GM21526 (cell line): ENCODE results near the gene DHRS7B.
"Not testable (repeated sequence)": the region's sequence is repeated elsewhere in the genome, so short reads cannot be mapped to it uniquely, and the experiment has no call there.

Source experiments
- ATAC-seq: cut with Tn5 transposase; IDR thresholded peaks from one replicate; pipeline ENCODE4 v1.9.1; 2021; ENCODE audit warnings: moderate library complexity; ENCODE audit not compliant: unreplicated experiment, low FRiP score

Gene DHRS7B

GRCh38 chr17:21174713-21175112 is 47.9 kb downstream of the DHRS7B start:
- no peak for ATAC-seq

GRCh38 chr17:21176773-21177395 is 50.1 kb downstream of the DHRS7B start:
- no peak for ATAC-seq

- no peak for ATAC-seq
These were observed 50.6 kb downstream of the DHRS7B start for GRCh38 chr17:21177401-21177800.

- ATAC-seq: no peak
These were observed 51.3 kb downstream of the DHRS7B start for GRCh38 chr17:21177854-21178600.

- no peak for ATAC-seq
These were observed 56.7 kb downstream of the DHRS7B start for GRCh38 chr17:21183468-21183867.

- ATAC-seq: no peak
These were observed 57.8 kb downstream of the DHRS7B start for GRCh38 chr17:21184570-21184969.

GRCh38 chr17:21185061-21185460 is 58.3 kb downstream of the DHRS7B start:
- no peak for ATAC-seq

- no peak for ATAC-seq
These were observed 59.8 kb downstream of the DHRS7B start for GRCh38 chr17:21186399-21187187.

- no peak for ATAC-seq
These were observed 62.6 kb downstream of the DHRS7B start for GRCh38 chr17:21189361-21189760.

- ATAC-seq: no peak
These were observed 63.3 kb downstream of the DHRS7B start for GRCh38 chr17:21190078-21190477.

GRCh38 chr17:21191698-21192097 is 64.9 kb downstream of the DHRS7B start:
- ATAC-seq: no peak

GRCh38 chr17:21192414-21192813 is 65.7 kb downstream of the DHRS7B start:
- not testable (repeated sequence) for ATAC-seq

GRCh38 chr17:21193031-21193430 is 66.3 kb downstream of the DHRS7B start:
- ATAC-seq: no peak

- ATAC-seq: no peak
These were observed 67.5 kb downstream of the DHRS7B start for GRCh38 chr17:21194226-21194625.

GRCh38 chr17:21194703-21195102 is 67.9 kb downstream of the DHRS7B start:
- no peak for ATAC-seq

- ATAC-seq: no peak
These were observed 69.4 kb downstream of the DHRS7B start for GRCh38 chr17:21196126-21196525.

- no peak for ATAC-seq
These were observed 71.6 kb downstream of the DHRS7B start for GRCh38 chr17:21198411-21198810.

GRCh38 chr17:21199311-21199710 is 72.5 kb downstream of the DHRS7B start:
- ATAC-seq: no peak

- no peak for ATAC-seq
These were observed 73.1 kb downstream of the DHRS7B start for GRCh38 chr17:21199856-21200255.

GRCh38 chr17:21200590-21201297 is 74.0 kb downstream of the DHRS7B start:
- ATAC-seq: no peak

- no peak for ATAC-seq
These were observed 74.5 kb downstream of the DHRS7B start for GRCh38 chr17:21201298-21201595.
